Measurements from ENCODE around the gene ZNF283. TPM values are rescaled to one million over a fixed set of nuclear protein-coding genes. Genes with fewer than 3 reads are reported as not detected.

The ZNF283 gene
- total and polyA plus RNA-seq, 2 of the 13 experiments (the other 11 are each of a cell fraction or from before 2014, with no cell fraction given) = 2.0 to 11.1 TPM

GRCh38 chr19:43779820-43780219 lies 47.3 kb upstream of the ZNF283 start:
- Histone ChIP-seq H2AFZ (ENCODE audit: low read length) (no peak overlapping the region), H3K4me1 (ENCODE audit: insufficient read depth, low read length) (peaks cover 36% of the 10 kb centered on the region), H3K79me2 (ENCODE audit: insufficient read depth, low read length) (no peaks in the 10 kb centered on the region), H3K9me3 (ENCODE audit: low read length) (no peaks in the 10 kb centered on the region), H3K36me3 (replicated peaks in 1 of 2; ENCODE audit: control insufficient read depth in 1 of 2, insufficient read depth in 2 of 2, low read length in 2 of 2) (no peaks in the 10 kb centered on the region), H3K27ac (ENCODE audit: extremely low read length, insufficient read depth, low read length) (no peak overlapping the region), H3K4me2 (ENCODE audit: low read depth, low read length) (peak overlapping the region; percentile 24; the same call in 1 of the 2 replicates), H3K9ac (ENCODE audit: insufficient read depth, low read depth, low read length) (no peak overlapping the region), H3K4me3 (replicated peaks in 1 of 3; ENCODE audit: insufficient read depth in 1 of 3, low read depth in 2 of 3, low read length in 3 of 3) (no peak overlapping the region), H4K20me1 (ENCODE audit: insufficient read depth, low read length) (no peaks in the 10 kb centered on the region), H3K27me3 (ENCODE audit: control insufficient read depth in 1 of 2, insufficient read depth in 2 of 2, low read length in 2 of 2) (0 out of 5 replicates have a peak, but pooled peaks cover 0 to under 1% of the 10 kb centered on the region in 2 experiments)
- TF ChIP-seq IRF1 (CRISPR knock-in tag; IDR thresholded peaks at IDR 0.05; ENCODE audit: low read depth) (no peak), ZNF607 (CRISPR knock-in tag; IDR thresholded peaks at IDR 0.05; ENCODE audit: borderline replicate concordance) (no peak)
- TF ChIP-seq, protein P1, sequence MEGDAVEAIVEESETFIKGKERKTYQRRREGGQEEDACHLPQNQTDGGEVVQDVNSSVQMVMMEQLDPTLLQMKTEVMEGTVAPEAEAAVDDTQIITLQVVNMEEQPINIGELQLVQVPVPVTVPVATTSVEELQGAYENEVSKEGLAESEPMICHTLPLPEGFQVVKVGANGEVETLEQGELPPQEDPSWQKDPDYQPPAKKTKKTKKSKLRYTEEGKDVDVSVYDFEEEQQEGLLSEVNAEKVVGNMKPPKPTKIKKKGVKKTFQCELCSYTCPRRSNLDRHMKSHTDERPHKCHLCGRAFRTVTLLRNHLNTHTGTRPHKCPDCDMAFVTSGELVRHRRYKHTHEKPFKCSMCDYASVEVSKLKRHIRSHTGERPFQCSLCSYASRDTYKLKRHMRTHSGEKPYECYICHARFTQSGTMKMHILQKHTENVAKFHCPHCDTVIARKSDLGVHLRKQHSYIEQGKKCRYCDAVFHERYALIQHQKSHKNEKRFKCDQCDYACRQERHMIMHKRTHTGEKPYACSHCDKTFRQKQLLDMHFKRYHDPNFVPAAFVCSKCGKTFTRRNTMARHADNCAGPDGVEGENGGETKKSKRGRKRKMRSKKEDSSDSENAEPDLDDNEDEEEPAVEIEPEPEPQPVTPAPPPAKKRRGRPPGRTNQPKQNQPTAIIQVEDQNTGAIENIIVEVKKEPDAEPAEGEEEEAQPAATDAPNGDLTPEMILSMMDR (CRISPR knock-in tag; IDR thresholded peaks at IDR 0.05) = peak; percentile 37; the same call in 1 of the 2 replicates
- in situ Hi-C loops (cut with HindIII; ENCODE audit: extremely low pct_ligation_motif_present, low pct_unique_long_range_greater_than_20kb) = loop anchor here (5.0 kb wide), 1 partner anchor 33 kb away; no protein-coding TSS in a partner anchor
- intact Hi-C loops (cut with micrococcal nuclease; ENCODE audit: unreplicated experiment) = no loop called here
- no TSS peak for BruUV-seq (replicated peaks)
- ChIA-PET CTCF (ENCODE audit: low intra/inter-chr PET ratio, low total read pairs) (no interaction called here), POLR2A (no interaction called here)
- FAIRE-seq (no peak), ATAC-seq (no peak), DNase-seq (ENCODE audit: low spot score) (no peak)
- 0% methylated on average over 3 of the region's 3 CpGs for WGBS (ENCODE audit: low lambda C conversion rate)

Measured in HepG2 (cell line).